KMS-11 (cell line): ENCODE results near the gene EIF3A.
A peak's percentile ranks its signal among the peaks of the same experiment; 100 is the strongest.
"Not testable (repeated sequence)": the region's sequence is repeated elsewhere in the genome, so short reads cannot be mapped to it uniquely, and the experiment has no call there.

Experiments used
- H2AFZ ChIP-seq: fragments of 200-600 bp; sonication (generic); 2 replicates; pipeline ENCODE4 v1.6.1; 2016; ENCODE audit warnings: antibody characterized with exemption, mixed run types, low read depth
- H3K27ac ChIP-seq: fragments of 200-600 bp; sonication (generic); 2 replicates; pipeline ENCODE4 v1.6.1; 2016; ENCODE audit warnings: mild to moderate bottlenecking, mixed run types
- H3K27me3 ChIP-seq: fragments of 200-600 bp; sonication (generic); 2 replicates; pipeline ENCODE4 v1.6.1; 2017; ENCODE audit warnings: mild to moderate bottlenecking, low read depth, mixed run types, moderate library complexity; ENCODE audit not compliant: insufficient read depth
- H3K36me3 ChIP-seq: fragments of 200-600 bp; sonication (generic); 2 replicates; pipeline ENCODE4 v1.6.1; 2017; ENCODE audit warnings: mild to moderate bottlenecking, mixed run types; ENCODE audit not compliant: insufficient read depth
- H3K4me1 ChIP-seq: fragments of 200-600 bp; sonication (generic); 2 replicates; pipeline ENCODE4 v1.6.1; 2016; ENCODE audit warnings: mild to moderate bottlenecking, low read depth, mixed run types; ENCODE audit not compliant: poor library complexity, severe bottlenecking
- H3K4me2 ChIP-seq: fragments of 200-600 bp; sonication (generic); 2 replicates; pipeline ENCODE4 v1.7.0; 2016; ENCODE audit warnings: mild to moderate bottlenecking, mixed run types
- H3K4me3 ChIP-seq: fragments of 200-600 bp; sonication (generic); IDR thresholded peaks from 2 replicates; pipeline ENCODE4 v1.6.1; 2017; ENCODE audit warnings: low read depth, low read length, mixed read lengths; ENCODE audit not compliant: insufficient read depth
- H3K79me2 ChIP-seq: fragments of 200-600 bp; sonication (generic); 2 replicates; pipeline ENCODE4 v1.6.1; 2016; ENCODE audit warnings: low read depth, mixed run types; ENCODE audit not compliant: insufficient read depth
- H3K9ac ChIP-seq: fragments of 200-600 bp; sonication (generic); 2 replicates; pipeline ENCODE4 v1.6.1; 2016; ENCODE audit warnings: mild to moderate bottlenecking, mixed run types
- H4K20me1 ChIP-seq: fragments of 200-600 bp; sonication (generic); 2 replicates; pipeline ENCODE4 v1.6.1; 2016; ENCODE audit warnings: mild to moderate bottlenecking, mixed run types; ENCODE audit not compliant: insufficient read depth
- CTCF ChIP-seq: fragments of 200-600 bp; sonication (generic); conservative IDR thresholded peaks from 2 replicates; pipeline ENCODE4 v1.6.1; 2017; ENCODE audit warnings: low read depth, mild to moderate bottlenecking, antibody characterized with exemption, low read length, moderate library complexity, mixed read lengths

The EIF3A gene

GRCh38 chr10:119105899-119106298, 25.3 kb upstream of the EIF3A start:
- Histone ChIP-seq H3K4me2 (peak overlapping the region; percentile 99; the same call in 1 of the 2 replicates), H3K79me2 (peaks cover 24% of the 10 kb centered on the region), H3K4me1 (peaks cover 17% of the 10 kb centered on the region)
- H3K27me3 ChIP-seq, H2AFZ ChIP-seq, H3K4me3 ChIP-seq, H3K9ac ChIP-seq, H3K36me3 ChIP-seq, H4K20me1 ChIP-seq, H3K27ac ChIP-seq: not testable (repeated sequence)

GRCh38 chr10:119105155-119105554, 24.5 kb upstream of the EIF3A start:
- Histone ChIP-seq H3K27ac (no peak overlapping the region), H3K9ac (peak overlapping the region; percentile 44; the same call in 1 of the 2 replicates)

GRCh38 chr10:119104654-119105015, 24.0 kb upstream of the EIF3A start:
- Histone ChIP-seq H2AFZ (peak overlapping the region; percentile 57; the same call in 1 of the 2 replicates), H3K79me2 (peaks cover 24% of the 10 kb centered on the region), H4K20me1 (no peaks in the 10 kb centered on the region), H3K36me3 (peaks cover 2% of the 10 kb centered on the region; the same call in 1 of the 2 replicates), H3K4me1 (peaks cover 17% of the 10 kb centered on the region), H3K27me3 (no peaks in the 10 kb centered on the region), H3K4me2 (peak overlapping the region; percentile 99), H3K27ac (no peak overlapping the region), H3K9ac (peak overlapping the region; percentile 44; the same call in 1 of the 2 replicates), H3K4me3 (no peak overlapping the region)
- TF ChIP-seq CTCF: no peak

More at GRCh38 chr10:119105155-119105554, 24.5 kb upstream of the EIF3A start:
- H4K20me1 ChIP-seq: no peaks in the 10 kb centered on the region
- H3K4me3 ChIP-seq: no peak overlapping the region
- no peak for TF ChIP-seq CTCF
- no peaks in the 10 kb centered on the region for H3K27me3 ChIP-seq
- H2AFZ ChIP-seq: no peak overlapping the region; the same call in 1 of the 2 replicates
- peaks cover 17% of the 10 kb centered on the region for H3K4me1 ChIP-seq
- H3K4me2 ChIP-seq: peak overlapping the region; percentile 99
- peaks cover 24% of the 10 kb centered on the region for H3K79me2 ChIP-seq
- H3K36me3 ChIP-seq: peaks cover 2% of the 10 kb centered on the region; the same call in 1 of the 2 replicates

GRCh38 chr10:119103903-119104653, 23.5 kb upstream of the EIF3A start, which contains the start of gene DENND10:
TSS of gene DENND10 (plus strand) at chr10:119104113. CDS start at chr10:119104143, 30 bp downstream.
- Histone ChIP-seq H3K27me3 (no peaks in the 10 kb centered on the region), H3K79me2 (peaks cover 24% of the 10 kb centered on the region), H3K27ac (no peak within 1 kb of the TSS), H3K4me3 (no peak within 1 kb of the TSS), H4K20me1 (no peaks in the 10 kb centered on the region), H3K4me2 (peak within 1 kb of the TSS; percentile 99), H3K4me1 (peaks cover 17% of the 10 kb centered on the region), H3K9ac (peak within 1 kb of the TSS; percentile 44; the same call in 1 of the 2 replicates), H3K36me3 (peaks cover 2% of the 10 kb centered on the region; the same call in 1 of the 2 replicates), H2AFZ (peak within 1 kb of the TSS; percentile 66)
- no peak for TF ChIP-seq CTCF
